HepG2 (cell line): ENCODE results near the gene STX1B. TPM values are rescaled to one million over a fixed set of nuclear protein-coding genes. Genes with fewer than 3 reads are reported as not detected.

ENCODE experiments used
- BCL6 ChIP-seq: IDR thresholded peaks from 2 replicates; pipeline ENCODE4 v1.6.1; 2016; ENCODE audit warnings: missing genetic modification reagents, missing compliant biosample characterization
- DR1 ChIP-seq: sonication (generic); formaldehyde crosslinking; IDR thresholded peaks from 2 replicates; pipeline ENCODE4 v1.8.0; 2021; ENCODE audit warnings: mild to moderate bottlenecking, missing genetic modification reagents, inconsistent platforms
- FOXA1 ChIP-seq, 2 experiments: fragments of 450-650 bp in 1 of 2; sonication (generic) in 1 of 2; formaldehyde crosslinking in 1 of 2; IDR thresholded peaks; 2 replicates each; pipeline versions ENCODE4 v1.4.0 to v1.6.1; 2016 to 2020; ENCODE audit warnings: missing genetic modification reagents in 1 of 2
- HNRNPLL ChIP-seq: fragments of 200-400 bp; formaldehyde crosslinking; IDR thresholded peaks from 2 replicates; pipeline ENCODE4 v1.6.1; 2017; ENCODE audit warnings: mild to moderate bottlenecking, low read depth, low read length; ENCODE audit not compliant: poor library complexity, severe bottlenecking
- KDM5B ChIP-seq: sonication (generic); formaldehyde crosslinking; IDR thresholded peaks from 2 replicates; pipeline ENCODE4 v1.4.0; 2020; ENCODE audit warnings: missing genetic modification reagents, mild to moderate bottlenecking, borderline replicate concordance
- KLF16 ChIP-seq, 2 experiments: sonication (generic) in 1 of 2; formaldehyde crosslinking in 1 of 2; IDR thresholded peaks; 2 replicates each; pipeline versions ENCODE4 v1.6.1 to v1.8.0; 2016 to 2023; ENCODE audit warnings: missing genetic modification reagents in 2 of 2, missing compliant biosample characterization in 1 of 2
- NR2F2 ChIP-seq: IDR thresholded peaks from 2 replicates; pipeline ENCODE4 v1.6.1; 2012; ENCODE audit warnings: low read depth, inconsistent platforms, borderline replicate concordance
- POLR2AphosphoS5 ChIP-seq: IDR thresholded peaks from 2 replicates; pipeline ENCODE4 v1.6.1; 2012; ENCODE audit warnings: low read depth, low read length
- PRPF4 ChIP-seq: fragments of 200-400 bp; formaldehyde crosslinking; IDR thresholded peaks from 2 replicates; pipeline ENCODE4 v1.6.1; 2016; ENCODE audit warnings: low read length, low read depth; ENCODE audit not compliant: poor library complexity, severe bottlenecking
- RNF2 ChIP-seq: fragments of 450-650 bp; conservative IDR thresholded peaks from 2 replicates; pipeline ENCODE4 v1.6.1; 2016; ENCODE audit warnings: low read depth
- STAT5B ChIP-seq: sonication (generic); formaldehyde crosslinking; IDR thresholded peaks from 2 replicates; pipeline ENCODE4 v1.4.0; 2020; ENCODE audit warnings: missing genetic modification reagents
- TGIF2 ChIP-seq: IDR thresholded peaks from 2 replicates; pipeline ENCODE4 v1.6.1; 2016; ENCODE audit warnings: control low read depth, missing compliant biosample characterization
- YEATS2 ChIP-seq: sonication (generic); formaldehyde crosslinking; IDR thresholded peaks from 2 replicates; pipeline ENCODE4 v1.4.0; 2020; ENCODE audit warnings: missing genetic modification reagents, borderline replicate concordance
- YY1 ChIP-seq: IDR thresholded peaks from 2 replicates; pipeline ENCODE4 v1.6.1; 2011; ENCODE audit warnings: low read length, low read depth, moderate library complexity, mild to moderate bottlenecking; ENCODE audit not compliant: insufficient read depth, insufficient replicate concordance
- ZBTB38 ChIP-seq: sonication (generic); formaldehyde crosslinking; IDR thresholded peaks from 2 replicates; pipeline ENCODE4 v1.5.1; 2020; ENCODE audit warnings: mild to moderate bottlenecking, missing genetic modification reagents
- ZFP36 ChIP-seq: fragments of 150-350 bp; IDR thresholded peaks from 2 replicates; pipeline ENCODE4 v1.6.1; 2018; ENCODE audit warnings: borderline replicate concordance, low read length, low read depth; ENCODE audit not compliant: partially characterized antibody
- ZNF260 ChIP-seq: sonication (generic); formaldehyde crosslinking; IDR thresholded peaks from 2 replicates; pipeline ENCODE4 v1.4.0; 2020; ENCODE audit warnings: missing genetic modification reagents, low read depth, mild to moderate bottlenecking, borderline replicate concordance
- ZNF713 ChIP-seq: sonication (generic); formaldehyde crosslinking; IDR thresholded peaks from 2 replicates; pipeline ENCODE4 v1.4.0; 2020; ENCODE audit warnings: mild to moderate bottlenecking, missing genetic modification reagents
- ZNF75D ChIP-seq: sonication (generic); formaldehyde crosslinking; IDR thresholded peaks from 2 replicates; pipeline ENCODE4 v1.8.1; 2023; ENCODE audit warnings: missing genetic modification reagents, mild to moderate bottlenecking, borderline replicate concordance
- ZNF761 ChIP-seq: sonication (generic); formaldehyde crosslinking; conservative IDR thresholded peaks from 2 replicates; pipeline ENCODE4 v1.4.0; 2020; ENCODE audit warnings: mild to moderate bottlenecking, missing genetic modification reagents
- ZNF777 ChIP-seq: sonication (generic); formaldehyde crosslinking; IDR thresholded peaks from 2 replicates; pipeline ENCODE4 v1.4.0; 2020; ENCODE audit warnings: missing genetic modification reagents
- polyA plus RNA-seq, 8 experiments: library from polyadenylated mRNA; depleted of rRNA in 3 of 8; stranded (reverse) in 7 of 8; unstranded in 1 of 8; fragments of >200 nt; fragmentation: Illumina TruSeq in 4 of 8; extraction: Trizol in 4 of 8; gene quantifications; 2 replicates each; pipeline versions ENCODE4 v1.2.1 to v1.2.3, GENCODE V29; 2011 to 2016; ENCODE audit warnings: low read depth in 4 of 8, missing spikeins in 1 of 8, mixed read lengths in 1 of 8; ENCODE audit not compliant: insufficient read depth in 1 of 8
- total RNA-seq, 5 experiments: library from RNA; depleted of rRNA; stranded (reverse); fragments of >200 nt; fragmentation: Illumina TruSeq; extraction: Trizol; gene quantifications; 2 replicates each; pipeline ENCODE4 v1.2.3, GENCODE V29; 2016; ENCODE audit warnings: low read depth in 1 of 5
- TF ChIP-seq, protein P1 (sequence below): sonication (generic); formaldehyde crosslinking; IDR thresholded peaks from 2 replicates; pipeline ENCODE4 v1.4.0; 2020; ENCODE audit warnings: mild to moderate bottlenecking, missing genetic modification reagents
- TF ChIP-seq, protein P2 (sequence below): IDR thresholded peaks from 2 replicates; pipeline ENCODE4 v1.6.1; 2016; ENCODE audit warnings: missing genetic modification reagents, missing compliant biosample characterization
- TF ChIP-seq, protein P3 (sequence below): sonication (generic); formaldehyde crosslinking; IDR thresholded peaks from 2 replicates; pipeline ENCODE4 v1.5.0; 2020; ENCODE audit warnings: mild to moderate bottlenecking, missing genetic modification reagents
- TF ChIP-seq, protein P4 (sequence below): sonication (generic); formaldehyde crosslinking; IDR thresholded peaks from 2 replicates; pipeline ENCODE4 v1.8.0; 2022; ENCODE audit warnings: low read depth, missing genetic modification reagents

The STX1B gene
- total and polyA plus RNA-seq, 2 of the 13 experiments (the other 11 are each of a cell fraction or from before 2014, with no cell fraction given): 2.1 to 3.0 TPM

DNA sequence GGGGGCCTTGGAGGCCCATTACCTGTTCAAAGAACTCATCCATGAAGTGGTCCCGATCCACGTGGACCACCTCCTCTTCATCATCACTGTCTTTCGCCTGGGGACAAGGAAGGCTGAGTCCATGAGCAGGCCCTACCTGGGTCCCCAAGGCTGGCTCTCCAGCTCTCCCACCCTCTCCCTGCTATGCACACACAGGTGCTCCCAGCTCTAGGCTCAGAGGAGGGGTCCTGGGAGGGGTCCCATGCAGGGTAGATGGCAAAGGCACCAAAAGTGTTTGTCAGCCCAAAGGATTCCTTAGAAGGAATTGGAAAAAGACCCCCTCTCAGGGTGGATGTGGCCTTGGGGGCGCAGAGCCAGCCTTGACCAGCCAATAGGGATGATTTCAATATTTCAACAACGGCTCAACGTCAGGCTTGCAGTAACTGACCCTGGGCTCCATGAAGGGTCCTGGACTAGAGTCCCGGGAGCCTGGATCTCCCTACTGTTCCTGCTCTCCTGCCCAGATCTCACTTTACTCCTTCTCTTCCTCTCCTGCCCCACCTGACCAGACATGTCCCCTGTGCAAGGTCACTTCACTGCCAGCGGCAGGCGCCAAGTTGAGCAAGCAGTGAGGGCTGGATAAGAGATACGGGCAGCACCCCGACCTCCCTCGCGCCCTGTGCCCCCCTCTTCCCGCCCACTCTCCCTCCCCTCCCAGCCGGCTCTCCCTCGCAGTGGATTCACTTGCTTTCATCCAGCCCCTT, 8.8 kb downstream of the STX1B start (continued):
- TF ChIP-seq YY1: peak; percentile 14
- TF ChIP-seq YEATS2: no peak
- TF ChIP-seq TGIF2 (CRISPR knock-in tag): no peak
- peak; percentile 41; the same call in 1 of the 2 replicates for TF ChIP-seq NR2F2
- no peak for TF ChIP-seq BCL6 (CRISPR knock-in tag)
- TF ChIP-seq FOXA1 (IDR thresholded peaks at IDR 0.05): no peak
- no peak for TF ChIP-seq FOXA1 (CRISPR knock-in tag; IDR thresholded peaks at IDR 0.05)
- peak; percentile 30 for TF ChIP-seq HNRNPLL
- no peak for TF ChIP-seq ZNF713 (CRISPR knock-in tag)
- no peak for TF ChIP-seq KDM5B
- TF ChIP-seq POLR2AphosphoS5: no peak
- TF ChIP-seq KLF16 (CRISPR knock-in tag; IDR thresholded peaks at IDR 0.05): no peak
- TF ChIP-seq ZBTB38 (CRISPR knock-in tag): no peak
- no peak for TF ChIP-seq RNF2
- no peak for TF ChIP-seq STAT5B (CRISPR knock-in tag)
- no peak for TF ChIP-seq DR1 (CRISPR knock-in tag)
- TF ChIP-seq ZNF761 (CRISPR knock-in tag): 0 out of 2 replicates have a peak, but pooled peaks have one; percentile 43
- TF ChIP-seq, protein P1, sequence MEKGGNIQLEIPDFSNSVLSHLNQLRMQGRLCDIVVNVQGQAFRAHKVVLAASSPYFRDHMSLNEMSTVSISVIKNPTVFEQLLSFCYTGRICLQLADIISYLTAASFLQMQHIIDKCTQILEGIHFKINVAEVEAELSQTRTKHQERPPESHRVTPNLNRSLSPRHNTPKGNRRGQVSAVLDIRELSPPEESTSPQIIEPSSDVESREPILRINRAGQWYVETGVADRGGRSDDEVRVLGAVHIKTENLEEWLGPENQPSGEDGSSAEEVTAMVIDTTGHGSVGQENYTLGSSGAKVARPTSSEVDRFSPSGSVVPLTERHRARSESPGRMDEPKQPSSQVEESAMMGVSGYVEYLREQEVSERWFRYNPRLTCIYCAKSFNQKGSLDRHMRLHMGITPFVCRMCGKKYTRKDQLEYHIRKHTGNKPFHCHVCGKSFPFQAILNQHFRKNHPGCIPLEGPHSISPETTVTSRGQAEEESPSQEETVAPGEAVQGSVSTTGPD: no peak
- no peak for TF ChIP-seq ZNF75D (CRISPR knock-in tag)
- TF ChIP-seq, protein P2, sequence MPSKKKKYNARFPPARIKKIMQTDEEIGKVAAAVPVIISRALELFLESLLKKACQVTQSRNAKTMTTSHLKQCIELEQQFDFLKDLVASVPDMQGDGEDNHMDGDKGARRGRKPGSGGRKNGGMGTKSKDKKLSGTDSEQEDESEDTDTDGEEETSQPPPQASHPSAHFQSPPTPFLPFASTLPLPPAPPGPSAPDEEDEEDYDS (CRISPR knock-in tag): no peak
- TF ChIP-seq, protein P3, sequence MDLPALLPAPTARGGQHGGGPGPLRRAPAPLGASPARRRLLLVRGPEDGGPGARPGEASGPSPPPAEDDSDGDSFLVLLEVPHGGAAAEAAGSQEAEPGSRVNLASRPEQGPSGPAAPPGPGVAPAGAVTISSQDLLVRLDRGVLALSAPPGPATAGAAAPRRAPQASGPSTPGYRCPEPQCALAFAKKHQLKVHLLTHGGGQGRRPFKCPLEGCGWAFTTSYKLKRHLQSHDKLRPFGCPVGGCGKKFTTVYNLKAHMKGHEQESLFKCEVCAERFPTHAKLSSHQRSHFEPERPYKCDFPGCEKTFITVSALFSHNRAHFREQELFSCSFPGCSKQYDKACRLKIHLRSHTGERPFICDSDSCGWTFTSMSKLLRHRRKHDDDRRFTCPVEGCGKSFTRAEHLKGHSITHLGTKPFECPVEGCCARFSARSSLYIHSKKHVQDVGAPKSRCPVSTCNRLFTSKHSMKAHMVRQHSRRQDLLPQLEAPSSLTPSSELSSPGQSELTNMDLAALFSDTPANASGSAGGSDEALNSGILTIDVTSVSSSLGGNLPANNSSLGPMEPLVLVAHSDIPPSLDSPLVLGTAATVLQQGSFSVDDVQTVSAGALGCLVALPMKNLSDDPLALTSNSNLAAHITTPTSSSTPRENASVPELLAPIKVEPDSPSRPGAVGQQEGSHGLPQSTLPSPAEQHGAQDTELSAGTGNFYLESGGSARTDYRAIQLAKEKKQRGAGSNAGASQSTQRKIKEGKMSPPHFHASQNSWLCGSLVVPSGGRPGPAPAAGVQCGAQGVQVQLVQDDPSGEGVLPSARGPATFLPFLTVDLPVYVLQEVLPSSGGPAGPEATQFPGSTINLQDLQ (CRISPR knock-in tag): no peak
- TF ChIP-seq PRPF4: no peak
- no peak for TF ChIP-seq ZFP36
- TF ChIP-seq, protein P4, sequence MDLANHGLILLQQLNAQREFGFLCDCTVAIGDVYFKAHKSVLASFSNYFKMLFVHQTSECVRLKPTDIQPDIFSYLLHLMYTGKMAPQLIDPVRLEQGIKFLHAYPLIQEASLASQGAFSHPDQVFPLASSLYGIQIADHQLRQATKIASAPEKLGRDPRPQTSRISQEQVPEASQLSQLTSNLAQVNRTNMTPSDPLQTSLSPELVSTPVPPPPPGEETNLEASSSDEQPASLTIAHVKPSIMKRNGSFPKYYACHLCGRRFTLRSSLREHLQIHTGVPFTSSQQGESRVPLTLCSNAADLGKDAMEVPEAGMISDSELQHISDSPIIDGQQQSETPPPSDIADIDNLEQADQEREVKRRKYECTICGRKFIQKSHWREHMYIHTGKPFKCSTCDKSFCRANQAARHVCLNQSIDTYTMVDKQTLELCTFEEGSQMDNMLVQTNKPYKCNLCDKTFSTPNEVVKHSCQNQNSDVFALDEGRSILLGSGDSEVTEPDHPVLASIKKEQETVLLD (CRISPR knock-in tag): no peak
- no peak for TF ChIP-seq ZNF260 (CRISPR knock-in tag)
- no peak for TF ChIP-seq ZNF777 (CRISPR knock-in tag)
